Neuronal stem cell (in vitro differentiated cells): Measurements from ENCODE around the gene FBXW9.
A peak's percentile ranks its signal among the peaks of the same experiment; 100 is the strongest.
"Not testable (repeated sequence)": the region's sequence is repeated elsewhere in the genome, so short reads cannot be mapped to it uniquely, and the experiment has no call there.

Source experiments
- DNase-seq: peaks from one replicate; pipeline ENCODE4 v3.0.0-alpha.2; 2013; ENCODE audit warnings: low spot score
- H2AFZ ChIP-seq: one replicate; pipeline ENCODE4 v1.6.1; 2013; ENCODE audit warnings: mild to moderate bottlenecking, low read length, inconsistent platforms
- H2AK5ac ChIP-seq: 2 replicates; pipeline ENCODE4 v1.6.1; 2013; ENCODE audit warnings: low read depth, mild to moderate bottlenecking, inconsistent platforms, low read length, moderate library complexity, mixed read lengths
- H2BK120ac ChIP-seq: 2 replicates; pipeline ENCODE4 v1.6.1; 2013; ENCODE audit warnings: low read depth, mild to moderate bottlenecking, inconsistent platforms, low read length, moderate library complexity, mixed read lengths
- H2BK12ac ChIP-seq: one replicate; pipeline ENCODE4 v1.6.1; 2013; ENCODE audit warnings: low read length, inconsistent platforms
- H2BK15ac ChIP-seq: 2 replicates; pipeline ENCODE4 v1.6.1; 2013; ENCODE audit warnings: mild to moderate bottlenecking, low read length, inconsistent platforms, mixed read lengths
- H2BK5ac ChIP-seq: one replicate; pipeline ENCODE4 v1.6.1; 2013; ENCODE audit warnings: inconsistent platforms, mild to moderate bottlenecking, low read length, moderate library complexity
- H3K14ac ChIP-seq: one replicate; pipeline ENCODE4 v1.6.1; 2013; ENCODE audit warnings: low read length, inconsistent platforms
- H3K18ac ChIP-seq: 2 replicates; pipeline ENCODE4 v1.6.1; 2013; ENCODE audit warnings: low read length, inconsistent platforms
- H3K23ac ChIP-seq: 2 replicates; pipeline ENCODE4 v1.6.1; 2013; ENCODE audit warnings: low read depth, mild to moderate bottlenecking, mixed read lengths, low read length, inconsistent platforms; ENCODE audit not compliant: poor library complexity
- H3K27ac ChIP-seq: replicated peaks from 3 replicates; pipeline ENCODE4 v1.5.1; 2013; ENCODE audit warnings: low read length, inconsistent platforms
- H3K27me3 ChIP-seq, 3 experiments: 2 replicates each; pipeline ENCODE4 v1.6.1; 2013; ENCODE audit warnings: low read length in 3 of 3, mild to moderate bottlenecking in 2 of 3, inconsistent platforms in 1 of 3, low read depth in 1 of 3, mixed read lengths in 1 of 3, moderate library complexity in 1 of 3; ENCODE audit not compliant: control insufficient read depth in 3 of 3, insufficient read depth in 3 of 3
- H3K36me3 ChIP-seq, 2 donors: replicated peaks in 1 of 2; 2 replicates each; pipeline ENCODE4 v1.6.1; 2013; ENCODE audit warnings: low read length in 2 of 2; ENCODE audit not compliant: control insufficient read depth in 2 of 2, insufficient read depth in 2 of 2
- H3K4ac ChIP-seq: 2 replicates; pipeline ENCODE4 v1.6.1; 2013; ENCODE audit warnings: inconsistent platforms, mild to moderate bottlenecking, low read length, moderate library complexity
- H3K4me1 ChIP-seq, 2 donors: 1 replicate in 1 of 2; 2 replicates in 1 of 2; pipeline ENCODE4 v1.6.1; 2013; ENCODE audit warnings: low read length in 2 of 2, low read depth in 1 of 2; ENCODE audit not compliant: control insufficient read depth in 2 of 2, insufficient read depth in 1 of 2
- H3K4me2 ChIP-seq: one replicate; pipeline ENCODE4 v1.6.1; 2013; ENCODE audit warnings: mild to moderate bottlenecking, low read length, inconsistent platforms; ENCODE audit not compliant: insufficient read depth, poor library complexity, severe bottlenecking
- H3K4me3 ChIP-seq, 2 donors: 2 replicates each; pipeline ENCODE4 v1.5.1; 2013; ENCODE audit warnings: low read length in 2 of 2, mild to moderate bottlenecking in 2 of 2, inconsistent platforms in 1 of 2, moderate library complexity in 1 of 2
- H3K79me1 ChIP-seq: one replicate; pipeline ENCODE4 v1.6.1; 2013; ENCODE audit warnings: low read depth, mild to moderate bottlenecking, inconsistent platforms, low read length, moderate library complexity
- H3K9ac ChIP-seq: one replicate; pipeline ENCODE4 v1.6.1; 2013; ENCODE audit warnings: mild to moderate bottlenecking, low read depth, low read length, inconsistent platforms; ENCODE audit not compliant: poor library complexity
- H3K9me3 ChIP-seq, 2 donors: replicated peaks in 1 of 2; 2 replicates each; pipeline versions ENCODE3 to v1.6.1; 2013; ENCODE audit warnings: low read length in 2 of 2, mild to moderate bottlenecking in 2 of 2, inconsistent platforms in 1 of 2, low read depth in 1 of 2, mixed read lengths in 1 of 2, moderate library complexity in 1 of 2; ENCODE audit not compliant: control insufficient read depth in 2 of 2, insufficient read depth in 1 of 2
- H4K8ac ChIP-seq: one replicate; pipeline ENCODE4 v1.6.1; 2013; ENCODE audit warnings: low read depth, mild to moderate bottlenecking, inconsistent platforms, low read length, moderate library complexity
- H4K91ac ChIP-seq: one replicate; pipeline ENCODE4 v1.6.1; 2013; ENCODE audit warnings: low read length, low read depth, mild to moderate bottlenecking, inconsistent platforms; ENCODE audit not compliant: poor library complexity
- WGBS, 2 donors: extraction: QIAGEN DNeasy Blood & Tissue Kit; methylation state at CpG; one replicate each; pipeline ENCODE4 v1.1.7; 2013; ENCODE audit warnings: missing lambda C conversion rate in 2 of 2, mixed read lengths in 1 of 2; ENCODE audit not compliant: insufficient read length in 2 of 2, insufficient replicate concordance in 1 of 2; ENCODE audit errors: extremely low coverage in 2 of 2; 5-methylcytosine and 5-hydroxymethylcytosine counted together

FBXW9 gene

DNA sequence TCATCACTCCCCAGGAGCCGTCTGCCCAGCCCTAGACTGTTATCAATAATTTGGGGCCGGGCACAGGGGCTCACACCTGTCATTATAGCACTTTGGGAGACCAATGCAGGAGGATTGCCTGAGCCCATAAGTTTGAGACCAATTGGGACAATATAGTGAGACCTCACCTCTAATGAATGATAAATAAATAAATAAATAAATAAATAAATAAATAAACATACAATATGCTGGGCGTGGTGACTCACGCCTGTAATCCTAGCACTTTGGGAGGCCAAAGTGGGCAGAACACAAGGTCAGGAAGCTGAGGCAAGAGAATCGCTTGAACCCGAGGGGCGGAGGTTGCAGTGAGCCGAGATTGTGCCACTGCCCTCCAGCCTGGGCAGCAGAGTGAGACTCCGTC, 16.9 kb upstream of the FBXW9 start:
- H3K9me3 ChIP-seq, H2BK5ac ChIP-seq, H4K8ac ChIP-seq, H3K4ac ChIP-seq, DNase-seq, H3K27ac ChIP-seq, H3K4me2 ChIP-seq, H3K4me1 ChIP-seq, H3K9ac ChIP-seq, H3K14ac ChIP-seq, H3K79me1 ChIP-seq, H3K4me3 ChIP-seq, H2BK12ac ChIP-seq, H2BK15ac ChIP-seq, H4K91ac ChIP-seq, H3K18ac ChIP-seq, H2AFZ ChIP-seq, H2AK5ac ChIP-seq, H3K23ac ChIP-seq, H3K27me3 ChIP-seq: not testable (repeated sequence)
- H2BK120ac ChIP-seq: peak overlapping the region; percentile 94
- H3K36me3 ChIP-seq: peaks cover 58 to 94% of the 10 kb centered on the region in 2 donors
- WGBS, 2 donors: no CpG with 5 or more reads among the region's 9 CpGs

GRCh38 chr19:12712077-12712476, 15.6 kb upstream of the FBXW9 start:
- not testable (repeated sequence) for H2BK12ac ChIP-seq, DNase-seq
- peaks cover 54 to 94% of the 10 kb centered on the region in 2 donors for H3K36me3 ChIP-seq

DNA sequence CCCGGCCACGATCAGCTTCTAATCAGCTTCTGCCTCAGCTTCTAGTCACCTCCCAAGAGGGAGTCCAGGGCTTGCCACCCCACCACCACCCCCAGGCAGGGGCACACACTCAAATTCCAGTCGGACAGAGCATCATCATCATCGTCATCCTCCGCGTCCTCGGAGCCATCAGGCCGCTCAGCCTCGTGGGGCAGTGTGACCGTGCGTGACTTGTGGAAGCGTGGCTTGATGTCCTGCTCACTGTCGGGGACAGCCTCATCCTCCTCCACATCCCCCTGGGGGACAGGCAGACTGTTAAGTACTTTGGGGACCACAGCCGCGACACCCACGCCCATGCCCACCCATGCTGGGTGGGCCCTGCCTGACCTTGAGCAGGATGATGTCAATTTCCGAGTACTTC, 14.8 kb upstream of the FBXW9 start:
- no peak overlapping the region for H3K9ac ChIP-seq
- H3K18ac ChIP-seq: no peak overlapping the region
- H2BK15ac ChIP-seq: no peak overlapping the region
- H2AK5ac ChIP-seq: no peak overlapping the region
- no peak overlapping the region for H3K4me2 ChIP-seq
- no peaks in the 10 kb centered on the region for H3K27me3 ChIP-seq
- H3K4me1 ChIP-seq: no peaks in the 10 kb centered on the region
- H3K79me1 ChIP-seq: peaks cover 8% of the 10 kb centered on the region
- H3K9me3 ChIP-seq: peaks cover 2 to 3% of the 10 kb centered on the region in 2 donors
- H3K23ac ChIP-seq: no peak overlapping the region
- WGBS, 2 donors: no CpG with 5 or more reads among the region's 17 CpGs
- no peak overlapping the region for H2AFZ ChIP-seq
- H3K4me3 ChIP-seq: no peak overlapping the region
- H3K4ac ChIP-seq: no peak overlapping the region
- no peak overlapping the region for H2BK5ac ChIP-seq
- no peak overlapping the region for H4K8ac ChIP-seq
- H2BK120ac ChIP-seq: no peak overlapping the region
- no peak overlapping the region for H2BK12ac ChIP-seq
- H3K14ac ChIP-seq: no peak overlapping the region
- DNase-seq: no peak
- no peak overlapping the region for H3K27ac ChIP-seq
- peaks cover 56 to 94% of the 10 kb centered on the region in 2 donors for H3K36me3 ChIP-seq
- no peak overlapping the region for H4K91ac ChIP-seq

More at GRCh38 chr19:12712077-12712476, 15.6 kb upstream of the FBXW9 start:
- H4K8ac ChIP-seq, H2BK120ac ChIP-seq, H3K4me3 ChIP-seq, H2AK5ac ChIP-seq, H2BK15ac ChIP-seq, H3K9me3 ChIP-seq, H3K79me1 ChIP-seq, H4K91ac ChIP-seq, H2BK5ac ChIP-seq, H3K4me1 ChIP-seq, H3K9ac ChIP-seq, H3K23ac ChIP-seq, H3K18ac ChIP-seq, H3K27ac ChIP-seq, H3K4ac ChIP-seq, H3K4me2 ChIP-seq, H3K27me3 ChIP-seq, H3K14ac ChIP-seq, H2AFZ ChIP-seq: not testable (repeated sequence)
- no CpG with 5 or more reads among the region's 14 CpGs for WGBS, 2 donors

GRCh38 chr19:12708641-12709040, 12.2 kb upstream of the FBXW9 start:
- no peaks in the 10 kb centered on the region for H3K27me3 ChIP-seq
- H4K91ac ChIP-seq: no peak overlapping the region
- no peak overlapping the region for H2BK15ac ChIP-seq
- H3K18ac ChIP-seq: no peak overlapping the region
- H3K9ac ChIP-seq: no peak overlapping the region
- H3K79me1 ChIP-seq: peaks cover 10% of the 10 kb centered on the region
- no peak overlapping the region for H2BK12ac ChIP-seq
- no peak overlapping the region for H3K27ac ChIP-seq
- peaks cover 50 to 93% of the 10 kb centered on the region in 2 donors for H3K36me3 ChIP-seq
- peaks cover 2 to 3% of the 10 kb centered on the region in 2 donors for H3K9me3 ChIP-seq
- no peak overlapping the region for H3K4me2 ChIP-seq
- H3K14ac ChIP-seq: no peak overlapping the region
- no peak for DNase-seq
- H3K4me1 ChIP-seq: no peaks in the 10 kb centered on the region
- no peak overlapping the region for H2AK5ac ChIP-seq
- H2BK5ac ChIP-seq: no peak overlapping the region
- no peak overlapping the region for H3K23ac ChIP-seq
- no peak overlapping the region for H3K4ac ChIP-seq
- H4K8ac ChIP-seq: no peak overlapping the region
- no CpG with 5 or more reads among the region's 8 CpGs for WGBS, 2 donors
- no peak overlapping the region for H2BK120ac ChIP-seq
- no peak overlapping the region for H2AFZ ChIP-seq
- H3K4me3 ChIP-seq: no peak overlapping the region
